Activated B cell treated with CpG ODN at 0.5 μM for 24 hours (primary cell): ENCODE data around the gene OBSCN. TPM values are rescaled to one million over a fixed set of nuclear protein-coding genes. Genes with fewer than 3 reads are reported as not detected.

ENCODE experiments used
- ATAC-seq: fragments of 200-7000 bp; cut with Tn5 transposase; one replicate; pipeline ENCODE4 v1.10.0; 2021; ENCODE audit warnings: low read depth, mild to moderate bottlenecking, moderate library complexity
- CTCF ChIA-PET: fragments of 350-600 bp; sonication (Branson Sonifier 250); formaldehyde crosslinking; loops from one replicate; lab custom pipeline; 2021; ENCODE audit warnings: antibody characterized with exemption; lab: Charles Lee
- POLR2A ChIA-PET: fragments of 350-600 bp; sonication (Branson Sonifier 250); formaldehyde crosslinking; loops from one replicate; lab custom pipeline; 2021; ENCODE audit warnings: antibody characterized with exemption; lab: Charles Lee
- DNase-seq: peaks from one replicate; pipeline ENCODE4 v3.0.0; 2022
- H3K27ac Mint-ChIP-seq: one replicate; pipeline ENCODE4 v1.8.0; 2020; ENCODE audit warnings: mixed read lengths
- H3K27me3 Mint-ChIP-seq: one replicate; pipeline ENCODE4 v1.8.0; 2021; ENCODE audit warnings: mixed read lengths
- H3K36me3 Mint-ChIP-seq: one replicate; pipeline ENCODE4 v1.8.0; 2021; ENCODE audit warnings: low read depth, mixed read lengths
- H3K4me1 Mint-ChIP-seq: one replicate; pipeline ENCODE4 v1.8.0; 2021; ENCODE audit warnings: mixed read lengths
- H3K4me3 Mint-ChIP-seq: one replicate; pipeline ENCODE4 v1.8.0; 2020; ENCODE audit warnings: mild to moderate bottlenecking, mixed read lengths
- H3K9me3 Mint-ChIP-seq: one replicate; pipeline ENCODE4 v1.8.0; 2020; ENCODE audit warnings: mixed read lengths
- CTCF ChIP-seq: fragments of 200-600 bp; IDR thresholded peaks from one replicate; pipeline ENCODE4 v1.8.0; 2022; ENCODE audit warnings: antibody characterized with exemption, mild to moderate bottlenecking
- intact Hi-C: fragments of 100-400 bp; cut with micrococcal nuclease; formaldehyde crosslinking; loops from one replicate; pipeline ENCODE4 v1.15.1; 2024
- total RNA-seq: library from RNA; stranded (reverse); gene quantifications from 2 replicates; pipeline ENCODE4 v1.2.3, GENCODE V29; 2022

Gene OBSCN
- total RNA-seq, 1 donor from 2014 or later, result 19.8 TPM

- Mint-ChIP-seq H3K36me3 (peaks cover 12% of the 10 kb centered on the region), H3K4me3 (no peak overlapping the region), H3K4me1 (no peaks in the 10 kb centered on the region), H3K27ac (no peak overlapping the region), H3K27me3 (no peaks in the 10 kb centered on the region), H3K9me3 (peaks cover 10% of the 10 kb centered on the region)
- CTCF ChIA-PET, result no interaction called here
- no peak for ATAC-seq
- POLR2A ChIA-PET, result interaction anchor here (0.7 kb wide), 1 partner anchor 25 kb away, joined by 4 read pairs; no protein-coding TSS in a partner anchor
- intact Hi-C loops, result no loop called here
- DNase-seq, result no peak
- no peak for TF ChIP-seq CTCF
Observed at GRCh38 chr1:228194436-228194835, 13.4 kb upstream of the OBSCN start.

DNA sequence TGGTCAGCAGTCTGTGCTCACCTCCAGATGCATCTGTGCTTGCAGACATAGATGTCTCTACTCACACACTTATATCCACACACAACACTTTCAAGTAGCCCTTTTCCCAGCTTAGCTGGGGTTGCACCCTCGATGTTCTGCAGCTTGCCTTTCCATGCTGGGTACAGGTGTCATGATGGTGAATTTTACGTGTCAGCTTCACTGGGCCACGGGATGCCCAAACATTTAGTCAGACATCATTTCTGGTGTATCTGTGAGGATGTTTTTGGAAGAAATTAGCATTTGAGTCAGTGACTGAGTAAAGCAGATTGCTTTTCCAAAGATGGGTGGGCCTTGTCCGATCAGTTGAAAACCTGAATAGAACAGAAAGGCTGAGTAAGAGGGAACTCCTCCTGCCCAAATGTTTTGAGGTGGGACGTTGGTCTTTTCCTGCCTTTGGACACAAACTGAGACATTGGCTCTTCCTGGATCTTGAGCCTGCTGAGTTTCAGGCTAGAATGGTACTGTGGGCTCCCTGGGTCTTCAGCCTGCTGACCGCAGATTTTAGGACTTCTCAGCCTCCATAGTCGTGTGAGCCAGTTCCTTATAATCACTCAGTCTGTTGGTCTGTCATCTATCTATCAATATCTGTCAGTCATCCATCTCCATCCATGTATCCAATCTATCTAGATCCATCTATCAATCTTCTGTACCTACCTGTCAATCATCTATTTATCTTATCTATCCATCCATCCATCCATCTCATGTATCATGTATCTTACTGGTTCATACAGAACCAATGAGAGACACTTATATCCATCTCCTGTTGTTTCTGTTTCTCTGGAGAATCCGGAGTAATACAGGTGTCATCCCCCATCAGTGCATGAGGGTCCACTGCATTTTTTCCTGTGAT is 12.7 kb upstream of the OBSCN start:
- intact Hi-C loops, result no loop called here
- no peak for ATAC-seq
- H3K4me3 Mint-ChIP-seq, result no peak overlapping the region
- peaks cover 14% of the 10 kb centered on the region for H3K36me3 Mint-ChIP-seq
- POLR2A ChIA-PET, result interaction anchor here (0.7 kb wide), 1 partner anchor 24 kb away, joined by 4 read pairs; no protein-coding TSS in a partner anchor
- no peak for DNase-seq
- no peak overlapping the region for H3K27ac Mint-ChIP-seq
- TF ChIP-seq CTCF, result no peak
- H3K27me3 Mint-ChIP-seq, result no peaks in the 10 kb centered on the region
- H3K9me3 Mint-ChIP-seq, result peaks cover 13% of the 10 kb centered on the region
- H3K4me1 Mint-ChIP-seq, result no peaks in the 10 kb centered on the region
- CTCF ChIA-PET, result no interaction called here

GRCh38 chr1:228197555-228198147 is 10.2 kb upstream of the OBSCN start:
- ChIA-PET POLR2A (no interaction called here), CTCF (no interaction called here)
- DNase-seq, result no peak
- TF ChIP-seq CTCF, result no peak
- Mint-ChIP-seq H3K36me3 (peaks cover 14% of the 10 kb centered on the region), H3K27ac (no peak overlapping the region), H3K4me3 (no peak overlapping the region), H3K4me1 (no peaks in the 10 kb centered on the region), H3K27me3 (no peaks in the 10 kb centered on the region), H3K9me3 (peaks cover 13% of the 10 kb centered on the region)
- intact Hi-C loops, result no loop called here
- no peak for ATAC-seq

GRCh38 chr1:228198977-228199590 is 8.8 kb upstream of the OBSCN start:
- Mint-ChIP-seq H3K4me3 (no peak overlapping the region), H3K9me3 (peaks cover 13% of the 10 kb centered on the region), H3K36me3 (peaks cover 14% of the 10 kb centered on the region), H3K27me3 (no peaks in the 10 kb centered on the region), H3K4me1 (no peaks in the 10 kb centered on the region), H3K27ac (no peak overlapping the region)
- ATAC-seq (no peak), DNase-seq (no peak)
- POLR2A ChIA-PET, result no interaction called here
- CTCF ChIA-PET, result no interaction called here
- intact Hi-C loops, result no loop called here
- no peak for TF ChIP-seq CTCF

DNA sequence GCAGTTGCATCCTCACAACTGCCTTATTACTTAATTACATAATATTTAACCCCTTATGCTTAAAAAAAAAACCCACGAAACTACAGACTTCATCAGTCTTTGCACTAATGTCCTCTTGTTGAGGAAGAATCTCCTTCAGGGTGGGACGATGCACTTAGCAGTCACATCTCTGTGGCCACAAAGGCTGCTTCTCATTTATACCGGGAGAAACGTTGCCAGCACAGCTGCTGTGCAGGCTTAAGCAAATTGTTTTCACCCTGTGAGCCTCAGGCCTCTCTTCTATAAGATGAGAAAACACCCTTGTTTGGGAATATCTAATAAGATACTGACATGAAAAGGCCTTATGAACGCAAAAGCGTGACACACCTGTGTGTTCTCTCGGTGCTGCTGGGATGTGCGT is 2.9 kb upstream of the OBSCN start:
- H3K27ac Mint-ChIP-seq, result no peak overlapping the region
- CTCF ChIA-PET, result no interaction called here
- no peaks in the 10 kb centered on the region for H3K27me3 Mint-ChIP-seq
- no peaks in the 10 kb centered on the region for H3K4me1 Mint-ChIP-seq
- no peak overlapping the region for H3K4me3 Mint-ChIP-seq
- no peak for TF ChIP-seq CTCF
- no peaks in the 10 kb centered on the region for H3K9me3 Mint-ChIP-seq
- no peaks in the 10 kb centered on the region for H3K36me3 Mint-ChIP-seq
- DNase-seq (no peak), ATAC-seq (no peak)
- POLR2A ChIA-PET, result no interaction called here
- intact Hi-C loops, result no loop called here
